ENCODE data around the gene S100P.
A peak's percentile ranks its signal among the peaks of the same experiment; 100 is the strongest.
"Not testable (repeated sequence)": the region's sequence is repeated elsewhere in the genome, so short reads cannot be mapped to it uniquely, and the experiment has no call there.

S100P gene

GRCh38 chr4:6693231-6694176, at the start of gene S100P:
Gene S100P (plus strand): TSS chr4:6693878. CDS start chr4:6693933, 55 bp downstream.
- peak in 1 of 2 experiments; percentile 36 for DNase-seq

GRCh38 chr4:6644792-6645530, 48.7 kb upstream of the S100P start:
- no peak for TF ChIP-seq POLR2A (IDR thresholded peaks at IDR 0.05; ENCODE audit: low read length)
- no peak for DNase-seq

More at GRCh38 chr4:6693231-6694176, at the start of gene S100P:
- TF ChIP-seq GATA1 (IDR thresholded peaks at IDR 0.05; ENCODE audit: low read depth, low read length) (no peak), POLR2A (IDR thresholded peaks at IDR 0.05; ENCODE audit: low read length) (no peak)

- no peak for DNase-seq
Measured at GRCh38 chr4:6647169-6647568, 46.5 kb upstream of the S100P start.

GRCh38 chr4:6647582-6648230, 46.0 kb upstream of the S100P start:
- TF ChIP-seq POLR2A (IDR thresholded peaks at IDR 0.05; ENCODE audit: low read length), result no peak
- TF ChIP-seq GATA1 (IDR thresholded peaks at IDR 0.05; ENCODE audit: low read depth, low read length), result no peak
- DNase-seq, result no peak

More at GRCh38 chr4:6647169-6647568, 46.5 kb upstream of the S100P start:
- TF ChIP-seq POLR2A (IDR thresholded peaks at IDR 0.05; ENCODE audit: low read length) (no peak), GATA1 (IDR thresholded peaks at IDR 0.05; ENCODE audit: low read depth, low read length) (no peak)

GRCh38 chr4:6649216-6649615, 44.5 kb upstream of the S100P start:
- no peak for DNase-seq
- TF ChIP-seq POLR2A (IDR thresholded peaks at IDR 0.05; ENCODE audit: low read length), result no peak
- TF ChIP-seq GATA1 (IDR thresholded peaks at IDR 0.05; ENCODE audit: low read depth, low read length), result no peak

GRCh38 chr4:6654211-6654610, 39.5 kb upstream of the S100P start:
- DNase-seq, result not testable (repeated sequence)

GRCh38 chr4:6655291-6655690, 38.4 kb upstream of the S100P start:
- DNase-seq, result not testable (repeated sequence)

- DNase-seq, result peak in 1 of 2 experiments; percentile 19
- TF ChIP-seq POLR2A (IDR thresholded peaks at IDR 0.05; ENCODE audit: low read length) (no peak), GATA1 (IDR thresholded peaks at IDR 0.05; ENCODE audit: low read depth, low read length) (no peak)
Measured at GRCh38 chr4:6655924-6656323, 37.8 kb upstream of the S100P start.

- TF ChIP-seq POLR2A (IDR thresholded peaks at IDR 0.05; ENCODE audit: low read length) (no peak), GATA1 (IDR thresholded peaks at IDR 0.05; ENCODE audit: low read depth, low read length) (no peak)
- no peak for DNase-seq
Measured at GRCh38 chr4:6657242-6658208, 36.2 kb upstream of the S100P start.

GRCh38 chr4:6658209-6658595, 35.5 kb upstream of the S100P start:
- no peak for TF ChIP-seq GATA1 (IDR thresholded peaks at IDR 0.05; ENCODE audit: low read depth, low read length)
- TF ChIP-seq POLR2A (IDR thresholded peaks at IDR 0.05; ENCODE audit: low read length), result no peak
- no peak for DNase-seq

GRCh38 chr4:6658597-6659075, 35.0 kb upstream of the S100P start:
- DNase-seq, result peak; percentile 17 to 26
- no peak for TF ChIP-seq GATA1 (IDR thresholded peaks at IDR 0.05; ENCODE audit: low read depth, low read length)
- no peak for TF ChIP-seq POLR2A (IDR thresholded peaks at IDR 0.05; ENCODE audit: low read length)

- TF ChIP-seq POLR2A (IDR thresholded peaks at IDR 0.05; ENCODE audit: low read length) (no peak), GATA1 (IDR thresholded peaks at IDR 0.05; ENCODE audit: low read depth, low read length) (no peak)
- no peak for DNase-seq
Measured at GRCh38 chr4:6659897-6660296, 33.8 kb upstream of the S100P start.

- TF ChIP-seq GATA1 (IDR thresholded peaks at IDR 0.05; ENCODE audit: low read depth, low read length) (no peak), POLR2A (IDR thresholded peaks at IDR 0.05; ENCODE audit: low read length) (no peak)
- DNase-seq, result no peak
Measured at GRCh38 chr4:6660430-6660829, 33.2 kb upstream of the S100P start.
